Left renal cortex interstitium (tissue), 4 donors: ENCODE measurements around the gene WDR3. TPM values are rescaled to one million over a fixed set of nuclear protein-coding genes. Genes with fewer than 3 reads are reported as not detected.
"Not testable (repeated sequence)": the region's sequence is repeated elsewhere in the genome, so short reads cannot be mapped to it uniquely, and the experiment has no call there.

Experiments
- DNase-seq, 4 donors: peaks; one replicate each; pipeline ENCODE4 v3.0.0-alpha.2; 2013; ENCODE audit warnings: low read depth in 4 of 4, low spot score in 2 of 4, missing footprints in 1 of 4
- polyA plus RNA-seq, 4 donors: library from polyadenylated mRNA; unstranded; fragments of 120-200 nt; gene quantifications; one replicate each; pipeline ENCODE4 v1.2.1, GENCODE V29; 2013; ENCODE audit not compliant: insufficient read length in 4 of 4

WDR3 gene
- polyA plus RNA-seq, result 10 to 100 TPM; 27.5 to 34.3 (median 29.8) TPM

- DNase-seq, result peak; percentile 86 to 97 (median 91)
Measured at GRCh38 chr1:117929343-117930172, at the start of gene WDR3, which contains the start of gene GDAP2. WDR3 (plus strand) TSS chr1:117929739; CDS start chr1:117933320, 3,581 bp downstream. GDAP2 (minus strand) TSS chr1:117929621; CDS start chr1:117920357, 9,264 bp downstream.

GRCh38 chr1:117883616-117884015, 45.9 kb upstream of the WDR3 start:
- no peak for DNase-seq

- DNase-seq, result no peak
Measured at GRCh38 chr1:117886101-117886795, 43.3 kb upstream of the WDR3 start.

GRCh38 chr1:117890452-117890851, 39.1 kb upstream of the WDR3 start:
- DNase-seq, result no peak

GRCh38 chr1:117892512-117892911, 37.0 kb upstream of the WDR3 start:
- DNase-seq, result no peak

GRCh38 chr1:117894078-117894477, 35.5 kb upstream of the WDR3 start:
- no peak for DNase-seq

- peak; percentile 19 to 67 (median 50) for DNase-seq
Measured at GRCh38 chr1:117895482-117896114, 33.9 kb upstream of the WDR3 start.

- DNase-seq, result no peak
Measured at GRCh38 chr1:117897551-117897950, 32.0 kb upstream of the WDR3 start.

- DNase-seq, result no peak
Measured at GRCh38 chr1:117899801-117900200, 29.7 kb upstream of the WDR3 start.

- no peak for DNase-seq
Measured at GRCh38 chr1:117902944-117903343, 26.6 kb upstream of the WDR3 start.

- no peak for DNase-seq
Measured at GRCh38 chr1:117904485-117904884, 25.1 kb upstream of the WDR3 start.

GRCh38 chr1:117905019-117905418, 24.5 kb upstream of the WDR3 start:
- no peak for DNase-seq

- no peak for DNase-seq
Measured at GRCh38 chr1:117911051-117911450, 18.5 kb upstream of the WDR3 start.

GRCh38 chr1:117919376-117919775, 10.2 kb upstream of the WDR3 start:
- no peak for DNase-seq

- DNase-seq, result no peak
Measured at GRCh38 chr1:117921991-117922390, 7.5 kb upstream of the WDR3 start.

GRCh38 chr1:117922717-117923116, 6.8 kb upstream of the WDR3 start:
- DNase-seq, result not testable (repeated sequence)

GRCh38 chr1:117925981-117926380, 3.6 kb upstream of the WDR3 start:
- DNase-seq, result no peak

GRCh38 chr1:117928881-117929342, 627 bp upstream of the WDR3 start:
- DNase-seq, result peak in 3 of 4 donors; percentile 34 to 57 (median 35)

GRCh38 chr1:117930173-117930447, 571 bp downstream of the WDR3 start:
- DNase-seq, result no peak

- no peak for DNase-seq
Measured at GRCh38 chr1:117930484-117930883, 945 bp downstream of the WDR3 start.

GRCh38 chr1:117932576-117932975, 3.0 kb downstream of the WDR3 start:
- DNase-seq, result no peak
